Measurements from ENCODE around the gene ACAD8.
"Not testable (repeated sequence)": the region's sequence is repeated elsewhere in the genome, so short reads cannot be mapped to it uniquely, and the experiment has no call there.

The ACAD8 gene

GRCh38 chr11:134278356-134278755 is 25.0 kb downstream of the ACAD8 start:
- no peak overlapping the region for H2AFZ ChIP-seq (ENCODE audit: low read depth, low read length, severe bottlenecking)
- no peak overlapping the region for H3K4me2 ChIP-seq (ENCODE audit: low read depth, low read length, poor library complexity, severe bottlenecking)
- no peak for TF ChIP-seq EZH2phosphoT487 (conservative IDR thresholded peaks at IDR 0.05; ENCODE audit: low read length)
- TF ChIP-seq, protein P1, sequence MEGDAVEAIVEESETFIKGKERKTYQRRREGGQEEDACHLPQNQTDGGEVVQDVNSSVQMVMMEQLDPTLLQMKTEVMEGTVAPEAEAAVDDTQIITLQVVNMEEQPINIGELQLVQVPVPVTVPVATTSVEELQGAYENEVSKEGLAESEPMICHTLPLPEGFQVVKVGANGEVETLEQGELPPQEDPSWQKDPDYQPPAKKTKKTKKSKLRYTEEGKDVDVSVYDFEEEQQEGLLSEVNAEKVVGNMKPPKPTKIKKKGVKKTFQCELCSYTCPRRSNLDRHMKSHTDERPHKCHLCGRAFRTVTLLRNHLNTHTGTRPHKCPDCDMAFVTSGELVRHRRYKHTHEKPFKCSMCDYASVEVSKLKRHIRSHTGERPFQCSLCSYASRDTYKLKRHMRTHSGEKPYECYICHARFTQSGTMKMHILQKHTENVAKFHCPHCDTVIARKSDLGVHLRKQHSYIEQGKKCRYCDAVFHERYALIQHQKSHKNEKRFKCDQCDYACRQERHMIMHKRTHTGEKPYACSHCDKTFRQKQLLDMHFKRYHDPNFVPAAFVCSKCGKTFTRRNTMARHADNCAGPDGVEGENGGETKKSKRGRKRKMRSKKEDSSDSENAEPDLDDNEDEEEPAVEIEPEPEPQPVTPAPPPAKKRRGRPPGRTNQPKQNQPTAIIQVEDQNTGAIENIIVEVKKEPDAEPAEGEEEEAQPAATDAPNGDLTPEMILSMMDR (IDR thresholded peaks at IDR 0.05; ENCODE audit: insufficient read depth, low read length, poor library complexity, severe bottlenecking), result no peak
- H4K20me1 ChIP-seq (ENCODE audit: low read depth, low read length), result no peaks in the 10 kb centered on the region
- H3K9me3 ChIP-seq (ENCODE audit: insufficient read depth, low read length), result no peaks in the 10 kb centered on the region
- H3K36me3 ChIP-seq (ENCODE audit: low read length), result no peaks in the 10 kb centered on the region
- no peak overlapping the region for H3K9ac ChIP-seq (ENCODE audit: low read length)
- H3K79me2 ChIP-seq (ENCODE audit: insufficient read depth, low read length), result no peaks in the 10 kb centered on the region
- H3K27ac ChIP-seq (ENCODE audit: low read depth, low read length), result no peak overlapping the region
- no peaks in the 10 kb centered on the region for H3K27me3 ChIP-seq (ENCODE audit: low read length)
- no peaks in the 10 kb centered on the region for H3F3A ChIP-seq (ENCODE audit: insufficient read depth)
- no peaks in the 10 kb centered on the region for H3K9me2 ChIP-seq (replicated peaks; ENCODE audit: insufficient read depth, low read length)
- H3K4me3 ChIP-seq (ENCODE audit: insufficient read depth, low read length, poor library complexity, severe bottlenecking), result no peak overlapping the region

- H3K9me3 ChIP-seq (ENCODE audit: insufficient read depth, low read length); H4K20me1 ChIP-seq (ENCODE audit: low read depth, low read length); H3K4me2 ChIP-seq (ENCODE audit: low read depth, low read length, poor library complexity, severe bottlenecking); H3F3A ChIP-seq (ENCODE audit: insufficient read depth); H3K27me3 ChIP-seq (ENCODE audit: low read length); H2AFZ ChIP-seq (ENCODE audit: low read depth, low read length, severe bottlenecking); H3K27ac ChIP-seq (ENCODE audit: low read depth, low read length); H3K9me2 ChIP-seq (replicated peaks; ENCODE audit: insufficient read depth, low read length); H3K9ac ChIP-seq (ENCODE audit: low read length); H3K4me3 ChIP-seq (ENCODE audit: insufficient read depth, low read length, poor library complexity, severe bottlenecking); H3K36me3 ChIP-seq (ENCODE audit: low read length); H3K79me2 ChIP-seq (ENCODE audit: insufficient read depth, low read length): not testable (repeated sequence)
Measured at GRCh38 chr11:134281635-134282034, 28.3 kb downstream of the ACAD8 start.

- Histone ChIP-seq H3K36me3 (ENCODE audit: low read length) (no peaks in the 10 kb centered on the region), H3K79me2 (ENCODE audit: insufficient read depth, low read length) (no peaks in the 10 kb centered on the region), H3F3A (ENCODE audit: insufficient read depth) (no peaks in the 10 kb centered on the region), H3K27ac (ENCODE audit: low read depth, low read length) (no peak overlapping the region), H3K9me2 (replicated peaks; ENCODE audit: insufficient read depth, low read length) (no peaks in the 10 kb centered on the region), H3K9ac (ENCODE audit: low read length) (no peak overlapping the region), H3K4me3 (ENCODE audit: insufficient read depth, low read length, poor library complexity, severe bottlenecking) (no peak overlapping the region), H3K9me3 (ENCODE audit: insufficient read depth, low read length) (no peaks in the 10 kb centered on the region), H4K20me1 (ENCODE audit: low read depth, low read length) (no peaks in the 10 kb centered on the region), H2AFZ (ENCODE audit: low read depth, low read length, severe bottlenecking) (no peak overlapping the region), H3K4me2 (ENCODE audit: low read depth, low read length, poor library complexity, severe bottlenecking) (no peak overlapping the region), H3K27me3 (ENCODE audit: low read length) (no peaks in the 10 kb centered on the region)
- no peak for TF ChIP-seq EZH2phosphoT487 (conservative IDR thresholded peaks at IDR 0.05; ENCODE audit: low read length)
- TF ChIP-seq, protein P1 (IDR thresholded peaks at IDR 0.05; ENCODE audit: insufficient read depth, low read length, poor library complexity, severe bottlenecking), result no peak
Measured at GRCh38 chr11:134282121-134283045, 29.0 kb downstream of the ACAD8 start.
